HG03103 (cell line): ENCODE results near the gene EXTL1.

Source experiments
- ATAC-seq: cut with Tn5 transposase; IDR thresholded peaks from one replicate; pipeline ENCODE4 v1.9.1; 2021; ENCODE audit warnings: low read depth; ENCODE audit not compliant: unreplicated experiment

The EXTL1 gene

GRCh38 chr1:26023009-26023408, 1.4 kb downstream of the EXTL1 start:
- no peak for ATAC-seq

- ATAC-seq = no peak
Measured at GRCh38 chr1:26023826-26024225, 2.3 kb downstream of the EXTL1 start.

GRCh38 chr1:26025060-26025459, 3.5 kb downstream of the EXTL1 start:
- no peak for ATAC-seq

- ATAC-seq = no peak
Measured at GRCh38 chr1:26025517-26025916, 3.9 kb downstream of the EXTL1 start.

- ATAC-seq = no peak
Measured at GRCh38 chr1:26027716-26028489, 6.3 kb downstream of the EXTL1 start.

- no peak for ATAC-seq
Measured at GRCh38 chr1:26028490-26028980, 7.0 kb downstream of the EXTL1 start.

GRCh38 chr1:26029054-26029863, 7.7 kb downstream of the EXTL1 start:
- no peak for ATAC-seq

- ATAC-seq = no peak
Measured at GRCh38 chr1:26029864-26030481, 8.4 kb downstream of the EXTL1 start.

GRCh38 chr1:26031196-26031595, 9.6 kb downstream of the EXTL1 start:
- ATAC-seq = no peak

- no peak for ATAC-seq
Measured at GRCh38 chr1:26031611-26032220, 10.1 kb downstream of the EXTL1 start.

- ATAC-seq = no peak
Measured at GRCh38 chr1:26032656-26033357, 11.2 kb downstream of the EXTL1 start.

- ATAC-seq = no peak
Measured at GRCh38 chr1:26034504-26035202, 13.1 kb downstream of the EXTL1 start.

GRCh38 chr1:26035203-26035958, 13.8 kb downstream of the EXTL1 start:
- ATAC-seq = peak; percentile 66

- peak; percentile 52 for ATAC-seq
Measured at GRCh38 chr1:26035959-26036755, 14.6 kb downstream of the EXTL1 start.

GRCh38 chr1:26036756-26037281, 15.2 kb downstream of the EXTL1 start:
- ATAC-seq = no peak

- no peak for ATAC-seq
Measured at GRCh38 chr1:26037904-26038303, 16.3 kb downstream of the EXTL1 start.

- no peak for ATAC-seq
Measured at GRCh38 chr1:26038477-26038876, 16.9 kb downstream of the EXTL1 start.

GRCh38 chr1:26038904-26039303, 17.3 kb downstream of the EXTL1 start:
- ATAC-seq = no peak
